Medulla oblongata (tissue), 1 donor: ENCODE results near the gene WNT7B.

Source experiments
- DNase-seq: peaks from one replicate; pipeline ENCODE4 v3.0.0-alpha.2; 2015; ENCODE audit errors: extremely low spot score

WNT7B gene

GRCh38 chr22:45977003-45977411 is at the start of gene WNT7B:
WNT7B (minus strand) TSS chr22:45977162; CDS start chr22:45976754, 408 bp downstream.
- no peak for DNase-seq

DNA sequence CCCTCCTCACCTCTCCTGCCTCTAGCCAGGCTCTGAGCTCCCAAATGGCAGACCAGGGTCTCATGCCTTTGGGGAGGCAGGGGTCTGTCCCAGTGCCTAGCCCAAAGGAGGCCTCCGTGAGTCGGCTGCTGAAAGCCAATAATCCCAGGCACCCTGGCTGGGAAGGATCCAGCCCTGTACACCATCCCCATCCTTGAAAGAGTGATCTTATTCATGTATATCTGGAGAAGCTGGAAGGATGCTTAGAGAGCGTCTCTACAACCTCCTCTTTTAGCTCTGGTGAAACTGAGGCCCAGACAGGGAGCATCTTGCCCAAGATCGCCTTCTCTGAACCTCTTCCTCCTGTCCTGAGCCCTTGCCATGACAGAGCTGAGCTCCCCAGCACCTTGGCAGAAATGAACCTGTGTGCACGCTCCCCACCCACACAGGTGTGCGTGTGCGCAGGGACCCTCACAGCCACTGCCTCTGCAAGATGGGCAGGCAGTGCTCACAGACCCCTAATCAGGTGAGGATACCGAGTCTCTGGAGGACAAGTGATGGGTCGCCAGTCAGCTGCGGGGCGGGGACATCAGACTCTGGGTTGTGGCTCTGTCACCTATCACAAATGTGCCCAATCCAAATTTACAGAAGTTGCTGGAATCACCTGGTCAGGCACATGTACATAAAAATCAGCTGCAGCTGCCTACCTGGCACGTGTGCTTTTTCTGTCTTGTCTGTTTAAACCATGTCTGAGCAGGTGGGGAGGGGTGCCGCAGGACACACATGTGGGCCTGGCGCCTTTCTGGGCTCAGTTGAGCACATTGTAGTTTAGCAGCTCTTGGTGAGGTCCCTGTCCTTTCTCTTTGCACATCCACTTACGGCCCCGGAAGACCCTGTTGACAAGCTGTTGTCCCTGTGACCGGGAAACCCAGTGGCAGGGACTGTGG is 49.3 kb upstream of the WNT7B start:
- DNase-seq: no peak

DNA sequence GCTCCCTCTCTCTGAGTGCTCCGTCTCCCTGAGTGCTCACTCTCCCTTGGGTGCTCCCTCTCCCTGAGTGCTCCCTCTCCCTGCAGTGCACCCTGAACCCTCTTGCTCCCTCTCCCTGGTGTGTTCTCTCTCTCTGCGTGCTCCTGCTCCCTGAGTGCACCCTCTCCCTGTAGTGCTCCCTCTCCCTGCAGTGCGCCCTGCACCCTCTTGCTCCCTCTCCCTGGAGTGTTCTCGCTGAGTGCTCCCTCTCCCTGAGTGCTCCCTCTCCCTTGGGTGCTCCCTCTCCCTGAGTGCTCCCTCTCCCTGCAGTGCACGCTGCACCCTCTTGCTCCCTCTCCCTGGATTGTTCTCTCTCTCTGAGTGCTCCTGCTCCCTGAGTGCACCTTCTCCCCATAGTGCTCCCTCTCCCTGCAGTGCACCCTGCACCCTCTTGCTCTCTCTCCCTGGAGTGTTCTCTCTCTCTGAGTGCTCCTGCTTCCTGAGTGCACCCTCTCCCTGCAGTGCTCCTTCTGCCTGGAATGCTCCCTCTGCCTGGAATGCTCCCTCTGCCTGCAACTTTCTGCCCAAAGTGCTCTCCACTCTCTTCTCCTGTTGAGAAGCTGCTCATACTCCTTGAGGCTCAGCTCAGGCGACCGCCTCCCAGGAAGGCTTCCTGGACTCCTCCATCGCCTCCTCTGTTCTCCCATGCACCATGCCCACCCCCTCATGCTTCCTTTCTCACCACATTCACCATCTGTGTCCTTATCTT is 48.4 kb upstream of the WNT7B start:
- no peak for DNase-seq

- DNase-seq: no peak
Measured at GRCh38 chr22:46024136-46024840, 47.3 kb upstream of the WNT7B start.

DNA sequence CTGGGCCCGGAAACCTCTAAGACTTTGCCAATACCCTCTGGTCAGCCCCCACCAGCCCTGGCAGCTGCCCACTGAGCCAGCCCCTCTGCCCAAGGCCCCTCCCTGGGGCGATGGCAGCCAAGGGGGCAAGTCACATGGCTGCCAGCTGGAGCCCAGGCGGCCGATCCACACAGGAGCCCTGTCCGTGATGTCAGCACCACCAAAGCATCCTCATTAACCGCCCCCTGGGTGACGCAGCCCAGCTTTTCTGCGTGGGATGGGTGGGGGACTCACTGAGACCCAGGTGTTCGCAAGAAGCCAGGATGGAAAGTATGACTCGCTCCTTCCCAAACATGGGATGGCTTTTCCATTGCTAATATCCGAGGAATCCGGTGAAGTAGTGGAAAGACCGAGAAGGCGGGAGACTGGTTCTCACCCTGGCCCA is 46.6 kb upstream of the WNT7B start:
- no peak for DNase-seq

DNA sequence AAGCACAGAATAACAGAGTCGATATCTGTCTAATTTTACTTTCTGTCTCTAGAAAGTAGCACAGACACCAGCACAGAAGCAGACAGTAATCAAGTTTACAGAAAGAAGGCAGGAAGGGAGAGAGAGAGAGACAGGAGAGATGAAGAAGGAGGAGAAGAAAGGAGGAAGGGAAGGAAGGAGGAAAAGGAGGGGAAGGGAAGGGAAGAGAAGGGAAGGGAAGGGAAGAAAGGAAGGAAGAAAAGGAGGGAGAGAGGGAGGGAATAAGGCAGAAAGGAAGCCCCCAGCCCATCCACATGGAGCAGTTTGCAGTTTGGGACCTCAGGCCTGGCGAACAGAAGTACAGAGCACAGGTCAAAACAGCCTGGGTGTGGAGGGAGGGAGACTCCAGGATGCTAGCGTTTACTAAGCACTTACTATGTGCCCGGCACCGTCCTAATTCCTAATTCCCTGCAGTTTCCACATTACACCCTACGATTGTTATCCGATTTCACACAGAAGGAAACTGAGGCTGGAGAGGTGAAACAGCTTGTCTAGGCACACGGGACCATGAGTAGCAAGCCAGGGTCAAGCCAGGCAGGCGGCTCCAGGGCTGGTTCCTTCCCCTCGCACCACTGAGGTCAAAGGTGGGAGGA is 46.0 kb upstream of the WNT7B start:
- no peak for DNase-seq

GRCh38 chr22:46021577-46021976 is 44.6 kb upstream of the WNT7B start:
- DNase-seq: no peak

- DNase-seq: no peak
Measured at GRCh38 chr22:46019351-46019750, 42.4 kb upstream of the WNT7B start.

- DNase-seq: no peak
Measured at GRCh38 chr22:46018859-46019258, 41.9 kb upstream of the WNT7B start.

- no peak for DNase-seq
Measured at GRCh38 chr22:46017166-46017565, 40.2 kb upstream of the WNT7B start.

GRCh38 chr22:46013460-46014416 is 36.8 kb upstream of the WNT7B start:
- peak; percentile 89 for DNase-seq

DNA sequence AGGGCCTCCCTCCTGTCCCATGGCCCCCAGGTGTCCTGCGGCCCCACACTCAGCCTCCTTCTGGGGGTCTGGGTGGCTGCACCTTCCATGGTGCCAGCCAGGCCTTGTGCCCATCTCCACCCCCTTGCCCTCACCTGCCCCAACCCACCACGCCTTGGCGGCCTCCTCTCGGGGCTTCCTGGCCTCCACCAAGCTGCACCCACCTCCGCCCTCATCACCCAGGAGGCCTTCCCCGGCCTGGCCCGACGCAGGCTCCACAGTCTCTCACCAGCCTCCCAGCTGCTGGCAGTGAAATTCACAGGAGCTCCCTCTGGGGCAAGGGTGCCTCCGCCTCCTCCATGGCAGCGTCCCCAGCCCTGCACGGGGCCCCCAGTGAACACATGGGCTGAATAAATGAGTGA is 35.9 kb upstream of the WNT7B start:
- DNase-seq: no peak

GRCh38 chr22:46012182-46012880 is 35.4 kb upstream of the WNT7B start:
- no peak for DNase-seq

- DNase-seq: peak; percentile 51
Measured at GRCh38 chr22:46011627-46012181, 34.7 kb upstream of the WNT7B start.

- DNase-seq: peak; percentile 92
Measured at GRCh38 chr22:46010951-46011626, 34.1 kb upstream of the WNT7B start.

- DNase-seq: no peak
Measured at GRCh38 chr22:46010207-46010867, 33.4 kb upstream of the WNT7B start.

DNA sequence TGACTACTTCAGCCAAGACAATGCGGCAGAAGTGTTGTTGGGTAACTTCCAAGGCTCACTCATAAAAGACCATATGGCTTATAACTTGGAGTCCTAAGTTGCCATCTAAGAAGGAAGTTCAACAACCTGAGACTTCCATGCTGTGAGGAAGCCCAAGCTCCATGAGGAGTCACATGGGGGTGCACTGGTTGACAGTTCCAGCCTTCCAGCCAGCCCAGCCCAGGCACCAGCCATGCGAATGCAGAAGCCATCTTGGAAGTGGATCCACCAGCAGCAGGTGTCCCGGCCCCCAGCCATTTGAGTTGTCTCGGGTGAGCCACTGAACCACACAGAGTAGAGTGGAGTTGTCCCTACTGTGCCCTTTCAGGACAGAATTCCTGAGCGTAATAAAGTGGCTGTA is 32.8 kb upstream of the WNT7B start:
- DNase-seq: no peak

- DNase-seq: no peak
Measured at GRCh38 chr22:46008836-46009596, 32.1 kb upstream of the WNT7B start.
